ENCODE results near the gene TUBB1.

TUBB1 gene

GRCh38 chr20:59042796-59043631, 23.8 kb downstream of the TUBB1 start:
- DNase-seq (ENCODE audit: low spot score): peak; percentile 99

- peak; percentile 48 for DNase-seq (ENCODE audit: low spot score)
Measured at GRCh38 chr20:59043698-59044097, 24.5 kb downstream of the TUBB1 start.

GRCh38 chr20:59044295-59044694, 25.1 kb downstream of the TUBB1 start:
- DNase-seq (ENCODE audit: low spot score): no peak

GRCh38 chr20:59044796-59045195, 25.6 kb downstream of the TUBB1 start:
- no peak for DNase-seq (ENCODE audit: low spot score)

GRCh38 chr20:59046862-59047261, 27.6 kb downstream of the TUBB1 start:
- no peak for DNase-seq (ENCODE audit: low spot score)

- peak; percentile 50 for DNase-seq (ENCODE audit: low spot score)
Measured at GRCh38 chr20:59047938-59048680, 28.9 kb downstream of the TUBB1 start.

GRCh38 chr20:59048681-59049030, 29.4 kb downstream of the TUBB1 start:
- no peak for DNase-seq (ENCODE audit: low spot score)

- DNase-seq (ENCODE audit: low spot score): no peak
Measured at GRCh38 chr20:59050437-59050836, 31.2 kb downstream of the TUBB1 start.

- no peak for DNase-seq (ENCODE audit: low spot score)
Measured at GRCh38 chr20:59051666-59052185, 32.5 kb downstream of the TUBB1 start.

- no peak for DNase-seq (ENCODE audit: low spot score)
Measured at GRCh38 chr20:59055302-59055701, 36.1 kb downstream of the TUBB1 start.

- DNase-seq (ENCODE audit: low spot score): no peak
Measured at GRCh38 chr20:59062081-59062480, 42.9 kb downstream of the TUBB1 start.

- peak; percentile 40 for DNase-seq (ENCODE audit: low spot score)
Measured at GRCh38 chr20:59063358-59064213, 44.4 kb downstream of the TUBB1 start.

- DNase-seq (ENCODE audit: low spot score): no peak
Measured at GRCh38 chr20:59064214-59064722, 45.0 kb downstream of the TUBB1 start.

- no peak for DNase-seq (ENCODE audit: low spot score)
Measured at GRCh38 chr20:59068534-59068933, 49.3 kb downstream of the TUBB1 start.

- DNase-seq (ENCODE audit: low spot score): no peak
Measured at GRCh38 chr20:59069026-59069425, 49.8 kb downstream of the TUBB1 start.

GRCh38 chr20:59071216-59071615, 52.0 kb downstream of the TUBB1 start:
- no peak for DNase-seq (ENCODE audit: low spot score)

GRCh38 chr20:59073582-59073981, 54.4 kb downstream of the TUBB1 start:
- DNase-seq (ENCODE audit: low spot score): no peak

GRCh38 chr20:59074456-59074855, 55.2 kb downstream of the TUBB1 start:
- no peak for DNase-seq (ENCODE audit: low spot score)

GRCh38 chr20:59075934-59076508, 56.8 kb downstream of the TUBB1 start:
- no peak for DNase-seq (ENCODE audit: low spot score)

Data from AG08395 (cell line).